Breast epithelium (tissue), 4 donors: ENCODE results near the gene MUSTN1. TPM values are rescaled to one million over a fixed set of nuclear protein-coding genes. Genes with fewer than 3 reads are reported as not detected.

Experiments
- DNase-seq, 2 donors: peaks; one replicate each; pipeline ENCODE4 v3.0.0-alpha.2; 2019; ENCODE audit warnings: low spot score in 2 of 2
- H3K27ac ChIP-seq, 2 donors: fragments of 200-600 bp; sonication (generic) in 1 of 2; one replicate each; pipeline ENCODE4 v1.5.1; 2016 to 2019; ENCODE audit warnings: mild to moderate bottlenecking in 1 of 2
- H3K27me3 ChIP-seq, 2 donors: fragments of 200-600 bp; sonication (generic) in 1 of 2; one replicate each; pipeline versions ENCODE4 v1.5.1 to v1.6.0; 2017 to 2019; ENCODE audit warnings: control low read depth in 1 of 2, mild to moderate bottlenecking in 1 of 2
- H3K36me3 ChIP-seq: fragments of 200-600 bp; one replicate; pipeline ENCODE4 v1.5.1; 2019
- H3K4me1 ChIP-seq, 2 donors: fragments of 200-600 bp; sonication (generic); one replicate each; pipeline ENCODE4 v1.5.1; 2016 to 2019; ENCODE audit warnings: control low read depth in 1 of 2
- H3K4me3 ChIP-seq, 3 donors: fragments of 200-600 bp; sonication (generic); 1 replicate in 2 of 3; 2 replicates in 1 of 3; pipeline ENCODE4 v1.5.1; 2016 to 2019; ENCODE audit warnings: mild to moderate bottlenecking in 3 of 3, moderate library complexity in 2 of 3
- H3K9me3 ChIP-seq, 2 donors: fragments of 200-600 bp; sonication (generic) in 1 of 2; one replicate each; pipeline ENCODE4 v1.5.1; 2016 to 2019; ENCODE audit warnings: control low read depth in 1 of 2
- CTCF ChIP-seq, 3 donors: fragments of 450-650 bp; IDR thresholded peaks; one replicate each; pipeline ENCODE4 v1.5.1; 2016 to 2017; ENCODE audit warnings: antibody characterized with exemption in 3 of 3, mild to moderate bottlenecking in 3 of 3, moderate library complexity in 3 of 3
- POLR2A ChIP-seq: fragments of 450-650 bp; IDR thresholded peaks from one replicate; pipeline ENCODE4 v1.6.1; 2016; ENCODE audit warnings: antibody characterized with exemption, mild to moderate bottlenecking, moderate library complexity
- POLR2AphosphoS5 ChIP-seq, 3 donors: sonication (generic); formaldehyde crosslinking; IDR thresholded peaks; one replicate each; pipeline ENCODE4 v1.6.1; 2017; ENCODE audit warnings: antibody characterized with exemption in 3 of 3
- intact Hi-C: fragments of 100-400 bp; cut with DNase I; formaldehyde crosslinking; loops from one replicate; pipeline ENCODE4 v1.15.1; 2023; ENCODE audit warnings: low total_unique reads
- total RNA-seq, 3 donors: library from RNA; depleted of rRNA; stranded (reverse); fragments of >200 nt; gene quantifications; one replicate each; pipeline ENCODE4 v1.1.0, GENCODE V29; 2016

MUSTN1 gene
- total RNA-seq, 3 donors from 2014 or later = 5.9 to 13.0 (median 6.9) TPM

GRCh38 chr3:52847726-52848125, 12.9 kb upstream of the MUSTN1 start:
- intact Hi-C loops = no loop called here
- H3K27me3 ChIP-seq = no peaks in the 10 kb centered on the region
- H3K4me1 ChIP-seq = no peaks in the 10 kb centered on the region
- no peak overlapping the region for H3K27ac ChIP-seq
- no peak for DNase-seq
- H3K4me3 ChIP-seq = no peak overlapping the region
- no peaks in the 10 kb centered on the region for H3K9me3 ChIP-seq
- no peaks in the 10 kb centered on the region for H3K36me3 ChIP-seq
- TF ChIP-seq CTCF (IDR thresholded peaks at IDR 0.05) = no peak
- no peak for TF ChIP-seq POLR2AphosphoS5 (IDR thresholded peaks at IDR 0.05)
- no peak for TF ChIP-seq POLR2A

DNA sequence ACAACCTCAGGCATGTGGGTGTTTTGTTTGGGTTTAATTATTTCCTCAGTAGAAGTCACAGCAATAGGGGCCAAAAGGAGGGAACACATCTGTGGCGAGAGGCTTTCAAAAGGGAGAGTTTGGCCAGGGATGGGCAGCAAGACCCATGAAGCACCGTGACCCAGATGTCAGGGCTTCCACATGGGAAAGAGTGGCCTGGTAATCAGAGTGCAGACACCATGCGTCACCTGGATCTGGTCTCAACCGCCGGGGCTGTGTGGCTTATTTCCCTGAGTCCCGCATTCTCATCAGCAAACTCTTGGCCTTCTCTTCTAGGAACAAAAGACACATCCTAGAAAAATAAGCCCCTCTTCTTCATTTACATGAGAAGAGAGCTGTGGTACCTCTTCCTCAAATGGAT, 12.4 kb upstream of the MUSTN1 start:
- no peak for DNase-seq
- intact Hi-C loops = no loop called here
- no peaks in the 10 kb centered on the region for H3K9me3 ChIP-seq
- no peak overlapping the region for H3K4me3 ChIP-seq
- no peaks in the 10 kb centered on the region for H3K4me1 ChIP-seq
- no peaks in the 10 kb centered on the region for H3K27me3 ChIP-seq
- TF ChIP-seq CTCF (IDR thresholded peaks at IDR 0.05) (no peak), POLR2AphosphoS5 (IDR thresholded peaks at IDR 0.05) (no peak), POLR2A (no peak)
- H3K36me3 ChIP-seq = no peaks in the 10 kb centered on the region
- no peak overlapping the region for H3K27ac ChIP-seq

DNA sequence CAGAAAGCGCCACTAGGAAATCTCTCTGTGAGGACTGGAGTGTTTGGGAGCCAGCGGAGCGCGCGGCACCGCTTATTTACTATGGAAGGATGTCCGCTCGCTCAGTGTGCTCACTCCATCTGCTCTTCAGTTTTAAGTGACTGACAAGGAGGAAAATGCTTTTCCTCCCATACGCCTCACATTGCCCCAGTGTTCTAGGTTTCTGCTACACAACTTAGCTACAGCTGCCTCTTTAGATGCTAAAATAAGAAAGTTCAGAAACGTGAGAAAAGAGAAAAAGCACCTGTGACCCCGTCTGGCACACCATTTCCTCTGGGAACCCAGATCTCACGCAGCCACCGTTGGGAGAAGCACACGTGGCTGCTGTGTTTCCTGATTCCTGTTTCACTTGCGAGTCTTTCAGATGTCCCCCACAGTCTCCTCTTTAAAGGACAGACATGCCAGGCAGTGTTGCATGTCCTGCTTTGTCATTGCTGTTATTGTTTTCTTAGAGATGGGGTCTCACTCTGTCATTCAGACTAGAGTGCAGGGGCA, 11.7 kb upstream of the MUSTN1 start:
- Histone ChIP-seq H3K36me3 (no peaks in the 10 kb centered on the region), H3K27ac (peak overlapping the region in 1 of 2 donors; percentile 8), H3K4me3 (no peak overlapping the region), H3K4me1 (no peaks in the 10 kb centered on the region), H3K27me3 (no peaks in the 10 kb centered on the region), H3K9me3 (no peaks in the 10 kb centered on the region)
- TF ChIP-seq POLR2A (no peak), CTCF (IDR thresholded peaks at IDR 0.05) (no peak), POLR2AphosphoS5 (IDR thresholded peaks at IDR 0.05) (no peak)
- intact Hi-C loops = loop anchor here (1.0 kb wide), 1 partner anchor 45 kb away; no protein-coding TSS in a partner anchor
- DNase-seq = no peak

DNA sequence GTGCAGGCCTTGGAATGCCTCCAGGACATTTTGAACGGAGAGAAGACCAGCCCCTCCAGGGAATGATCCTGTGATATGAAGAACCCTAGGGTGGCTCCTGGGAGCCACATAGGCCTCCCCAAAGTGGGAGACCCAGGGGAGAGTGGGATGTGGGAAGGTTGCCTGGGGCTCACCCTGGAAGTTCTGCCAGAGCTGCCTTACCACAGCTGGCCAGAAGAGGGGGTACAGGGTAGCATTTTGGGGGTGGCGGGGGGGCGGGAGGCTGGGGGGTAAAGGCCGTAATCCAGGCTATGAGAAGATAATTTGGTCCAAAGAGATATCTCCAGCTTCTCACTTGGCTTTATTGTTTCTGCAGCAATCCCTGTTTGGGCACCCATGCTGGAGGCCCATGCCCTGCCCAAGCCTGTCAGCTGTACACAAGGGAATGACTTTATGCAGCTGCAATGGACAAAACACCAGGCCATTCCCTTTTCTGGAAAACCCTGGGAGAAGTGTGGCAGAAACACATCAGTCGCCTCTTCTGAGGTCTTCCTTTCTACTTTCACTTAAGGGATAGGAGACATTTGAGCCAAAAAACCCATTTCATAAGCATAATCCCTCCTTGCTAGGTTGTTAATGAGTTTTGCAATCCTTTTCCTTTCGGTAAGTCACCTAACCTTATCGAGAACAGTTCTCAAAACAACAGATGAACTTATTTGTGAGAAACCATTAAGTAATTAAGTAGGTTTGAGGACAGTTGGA, 11.0 kb upstream of the MUSTN1 start:
- no peak for DNase-seq
- TF ChIP-seq POLR2A (no peak), POLR2AphosphoS5 (IDR thresholded peaks at IDR 0.05) (no peak), CTCF (IDR thresholded peaks at IDR 0.05) (no peak)
- H3K4me3 ChIP-seq = no peak overlapping the region
- H3K36me3 ChIP-seq = no peaks in the 10 kb centered on the region
- intact Hi-C loops = loop anchor here (1.0 kb wide), 1 partner anchor 45 kb away; no protein-coding TSS in a partner anchor
- H3K27me3 ChIP-seq = no peaks in the 10 kb centered on the region
- H3K4me1 ChIP-seq = no peaks in the 10 kb centered on the region
- no peaks in the 10 kb centered on the region for H3K9me3 ChIP-seq
- H3K27ac ChIP-seq = peak overlapping the region in 1 of 2 donors; percentile 8

DNA sequence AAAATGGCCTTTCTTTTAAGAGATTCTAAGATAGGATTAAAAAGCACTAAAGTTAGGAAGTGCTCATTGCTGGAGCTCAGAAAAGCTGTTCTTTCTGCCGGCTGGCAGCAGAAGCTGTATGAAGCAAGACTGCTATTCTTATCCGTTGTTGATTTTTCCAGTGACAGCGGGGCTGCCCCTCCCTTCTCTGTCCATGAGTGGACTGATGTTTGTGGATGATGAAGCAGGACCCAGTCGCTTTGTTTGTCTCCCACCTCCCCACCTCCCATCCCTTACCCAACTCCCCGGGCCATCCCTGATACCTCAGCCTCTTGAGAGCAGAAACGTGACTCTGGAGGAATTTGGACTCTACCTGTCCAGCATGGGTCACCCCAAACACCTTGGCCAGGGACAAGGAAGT, 10.3 kb upstream of the MUSTN1 start:
- intact Hi-C loops = no loop called here
- H3K27me3 ChIP-seq = no peaks in the 10 kb centered on the region
- no peaks in the 10 kb centered on the region for H3K9me3 ChIP-seq
- H3K36me3 ChIP-seq = no peaks in the 10 kb centered on the region
- peak overlapping the region in 1 of 2 donors; percentile 8 for H3K27ac ChIP-seq
- DNase-seq = no peak
- no peak for TF ChIP-seq POLR2AphosphoS5 (IDR thresholded peaks at IDR 0.05)
- TF ChIP-seq CTCF (IDR thresholded peaks at IDR 0.05) = no peak
- no peak for TF ChIP-seq POLR2A
- no peaks in the 10 kb centered on the region for H3K4me1 ChIP-seq
- no peak overlapping the region for H3K4me3 ChIP-seq
